GM18502 (cell line): Measurements from ENCODE around the gene GATB.

ENCODE experiments used
- ATAC-seq: cut with Tn5 transposase; IDR thresholded peaks from one replicate; pipeline ENCODE4 v1.9.1; 2021; ENCODE audit warnings: mild to moderate bottlenecking; ENCODE audit not compliant: unreplicated experiment, poor library complexity

GATB gene

DNA sequence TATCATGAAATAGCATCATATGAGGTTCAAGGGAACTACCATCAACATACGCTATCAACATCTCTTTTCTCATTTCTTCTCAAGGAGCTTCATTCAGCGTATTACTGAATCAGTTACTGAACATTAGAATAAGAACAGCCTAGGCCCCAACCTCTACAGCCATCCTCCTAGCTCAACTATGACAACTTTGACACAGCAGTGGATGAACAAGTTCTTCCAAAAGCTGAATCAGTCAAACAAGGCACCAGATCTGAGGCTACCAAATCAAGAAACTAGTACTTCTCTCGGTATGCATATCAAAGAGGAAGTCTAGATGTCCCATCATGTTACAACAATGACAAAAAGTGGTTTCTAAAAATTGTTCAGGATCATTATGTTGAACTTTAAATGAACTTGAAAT is 57.4 kb downstream of the GATB start:
- no peak for ATAC-seq

DNA sequence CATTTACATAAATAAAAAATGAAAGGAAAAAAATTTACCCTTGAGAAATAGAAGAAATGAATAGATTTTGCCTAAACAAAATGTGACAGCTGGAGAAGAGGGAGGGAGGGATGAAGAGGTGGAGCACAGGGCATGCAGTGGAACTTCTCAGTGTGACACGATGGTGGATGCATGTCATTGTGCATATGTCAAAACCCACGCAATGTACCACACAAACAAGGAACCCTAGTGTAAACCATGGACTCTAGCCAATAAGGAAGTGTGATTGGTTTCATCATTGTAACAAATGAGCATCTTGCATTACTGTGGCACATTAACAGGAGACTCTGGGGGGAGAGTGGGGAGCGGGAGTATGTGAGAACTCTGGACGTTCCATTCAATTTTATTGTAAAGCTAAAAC is 58.6 kb downstream of the GATB start:
- ATAC-seq: no peak

DNA sequence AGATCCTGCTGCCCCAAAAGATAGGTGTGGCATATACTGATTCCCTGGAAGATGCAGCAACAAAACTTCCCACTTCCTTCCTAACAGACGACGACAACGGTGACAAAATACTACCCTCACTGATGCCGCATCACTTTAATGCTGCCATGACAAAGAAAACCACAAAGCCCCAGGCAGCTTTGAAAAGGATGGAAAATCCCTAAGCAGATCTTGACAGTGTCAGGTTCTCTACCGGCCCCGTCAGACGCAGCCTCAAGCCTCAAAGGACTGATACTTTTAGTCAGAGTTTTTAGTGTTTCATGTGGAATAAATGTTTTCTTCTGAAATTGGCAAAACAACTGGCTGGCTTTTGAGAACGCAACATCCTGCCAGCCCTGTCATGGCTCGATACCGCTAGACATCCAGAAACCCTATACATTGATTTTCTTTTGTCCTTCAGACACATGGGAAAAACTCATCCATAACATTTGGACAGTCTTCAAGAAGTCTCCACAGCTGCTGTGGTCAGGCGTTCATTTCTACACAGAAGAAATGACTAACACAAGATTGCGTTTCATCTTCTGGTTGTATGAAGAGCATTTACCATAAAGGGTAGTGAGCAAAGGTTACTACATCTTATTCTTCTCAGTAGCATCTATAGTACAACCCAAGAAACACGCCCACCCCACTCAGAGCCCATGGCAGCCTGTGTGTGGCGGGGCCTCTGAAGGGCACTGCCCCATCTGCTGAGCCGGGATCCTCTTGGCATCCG is 60.1 kb downstream of the GATB start:
- ATAC-seq: no peak

DNA sequence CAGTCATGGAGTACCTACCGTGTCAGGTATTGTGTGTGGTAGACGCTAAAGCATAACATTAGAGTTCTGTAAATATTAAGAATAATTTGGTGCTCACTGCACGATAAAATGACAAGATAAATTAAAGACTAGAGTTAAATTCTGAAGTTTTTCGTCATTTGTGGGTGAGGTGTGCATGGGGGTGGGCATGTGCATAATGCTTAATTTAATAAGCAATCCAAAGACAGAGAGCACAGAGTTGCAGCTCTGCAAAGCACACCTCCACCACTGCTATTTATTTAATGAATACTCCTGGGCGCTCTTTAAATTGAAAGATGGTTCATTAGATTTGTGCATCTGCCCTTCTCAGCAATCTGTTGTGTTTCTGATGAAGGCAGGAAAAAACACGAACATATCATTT is 62.6 kb downstream of the GATB start:
- no peak for ATAC-seq

DNA sequence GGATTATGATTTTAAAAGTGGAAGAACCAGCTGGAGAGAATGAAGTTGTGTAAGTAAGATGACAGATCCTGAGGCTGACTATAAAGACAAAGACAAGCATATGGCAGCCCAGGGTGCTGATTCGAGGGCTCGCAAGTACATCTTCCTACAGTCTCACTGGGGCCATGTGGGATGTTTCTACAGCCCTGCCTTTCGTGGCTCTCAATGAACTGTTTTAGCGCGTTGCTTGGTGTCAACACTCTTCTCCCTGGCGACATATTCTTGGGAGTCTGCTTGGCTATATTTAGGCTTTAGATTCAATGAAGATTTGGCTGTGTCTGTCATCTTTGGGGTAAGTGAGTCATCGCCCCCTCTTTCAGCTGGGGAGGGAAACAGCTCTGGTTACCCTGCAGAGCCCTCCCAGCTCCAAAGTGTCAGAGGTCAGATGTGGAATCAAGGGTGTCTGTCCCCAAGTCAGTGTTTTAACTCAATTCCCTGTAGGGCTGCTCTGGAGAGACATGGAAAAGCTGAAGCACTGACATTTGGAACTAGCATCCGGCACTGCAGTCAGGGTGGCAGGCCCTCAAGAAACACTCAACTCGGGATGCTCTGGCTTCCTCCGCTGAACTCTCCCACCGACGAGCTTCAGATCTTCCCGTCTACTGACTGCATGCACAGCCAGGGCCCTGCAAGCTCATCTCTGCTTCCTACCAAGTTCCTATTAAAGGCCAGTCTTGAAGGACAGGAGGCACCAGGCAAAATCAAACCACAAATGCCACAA is 65.7 kb downstream of the GATB start:
- no peak for ATAC-seq

DNA sequence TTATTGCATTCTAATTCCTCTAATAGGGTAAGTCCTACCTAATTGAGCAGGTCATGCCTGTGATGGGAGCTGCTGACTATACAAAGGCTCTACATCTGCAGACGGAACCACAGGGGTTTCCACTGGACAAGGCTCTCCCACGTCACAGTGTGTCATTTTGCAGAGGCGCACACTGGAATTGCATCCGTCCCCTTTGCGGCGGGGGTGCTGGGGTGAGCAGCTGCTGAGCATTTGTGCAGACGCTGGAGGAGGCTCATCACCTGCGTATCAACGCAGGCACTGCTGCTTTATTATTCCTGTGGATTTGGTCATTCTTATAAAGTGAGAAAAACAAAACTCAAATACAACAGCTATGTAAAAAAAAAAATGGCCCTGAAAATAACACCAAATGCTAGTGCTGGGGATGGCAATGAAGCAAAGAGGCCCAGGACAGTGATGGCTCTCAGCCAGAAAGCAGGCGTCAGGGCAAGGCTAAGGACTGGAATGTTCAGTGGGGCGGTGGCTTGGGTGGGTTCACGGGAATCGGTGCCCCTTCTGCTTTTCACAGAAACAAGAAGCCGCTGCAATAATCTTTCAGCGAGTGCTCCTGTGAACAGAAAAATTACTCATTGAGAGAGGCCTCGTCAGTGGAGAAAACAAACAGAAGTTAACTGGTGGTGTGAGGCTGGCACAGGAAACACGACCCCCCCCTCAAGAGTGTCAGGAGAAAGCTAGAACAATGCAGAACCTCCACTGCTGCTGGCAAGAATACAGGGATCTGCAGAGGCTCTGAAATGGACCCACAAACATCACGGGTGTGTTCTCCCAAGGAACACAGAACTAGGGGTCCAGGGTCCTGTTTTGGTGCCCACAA is 67.8 kb downstream of the GATB start:
- no peak for ATAC-seq

DNA sequence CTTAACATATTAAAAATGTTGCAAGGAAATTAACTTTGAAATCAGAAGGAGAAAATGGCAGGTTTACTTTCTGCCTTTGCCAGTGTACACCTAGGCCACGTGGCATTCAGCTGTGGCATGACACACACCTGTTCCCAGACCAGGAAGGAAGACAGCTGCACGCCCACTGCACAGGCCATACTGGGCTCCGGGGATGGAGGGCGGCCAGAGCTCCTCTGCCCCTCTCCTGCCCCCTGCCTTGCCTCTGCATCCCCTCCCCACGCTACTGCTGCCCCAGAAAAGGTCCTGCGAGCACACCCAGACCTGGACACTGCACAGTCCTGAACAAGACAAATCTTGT is 68.4 kb downstream of the GATB start:
- ATAC-seq: no peak

DNA sequence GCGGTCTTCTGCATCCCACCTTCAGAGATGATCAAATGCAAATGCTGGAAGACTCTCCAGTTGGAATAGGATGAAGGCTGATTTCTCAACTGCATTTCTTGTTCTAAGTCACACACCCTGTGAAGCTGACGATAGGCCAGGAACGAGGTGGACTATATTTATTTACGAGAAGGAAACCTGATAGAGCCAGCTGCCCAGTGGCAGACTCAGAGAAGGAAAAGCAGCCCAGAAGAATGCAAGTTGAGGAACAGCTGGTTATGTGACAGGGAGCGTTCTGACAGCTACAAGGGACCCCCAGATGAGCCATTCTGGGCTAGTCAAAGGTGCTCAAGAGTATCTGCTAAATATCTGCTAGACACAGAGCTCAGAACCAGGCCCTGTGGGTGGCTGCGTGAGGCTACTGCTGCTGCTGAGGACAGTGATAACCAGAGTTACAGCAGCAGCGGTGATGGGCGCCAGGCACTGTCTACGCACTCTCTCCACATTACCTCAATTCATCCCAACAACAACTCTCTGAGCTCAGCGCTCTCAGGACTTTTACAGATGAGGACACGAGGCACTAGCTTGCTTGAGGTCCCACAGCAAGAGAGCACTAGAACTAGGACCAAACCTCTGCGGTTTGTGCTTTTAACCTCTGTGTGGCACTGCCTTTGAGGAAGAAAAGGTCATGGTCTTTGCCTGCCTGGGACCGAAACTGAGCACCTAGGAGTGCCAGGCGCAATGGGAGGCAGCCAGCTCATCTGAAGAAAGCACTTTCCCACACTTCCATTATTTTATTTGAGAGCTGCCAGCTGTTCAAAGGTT is 69.0 kb downstream of the GATB start:
- no peak for ATAC-seq

DNA sequence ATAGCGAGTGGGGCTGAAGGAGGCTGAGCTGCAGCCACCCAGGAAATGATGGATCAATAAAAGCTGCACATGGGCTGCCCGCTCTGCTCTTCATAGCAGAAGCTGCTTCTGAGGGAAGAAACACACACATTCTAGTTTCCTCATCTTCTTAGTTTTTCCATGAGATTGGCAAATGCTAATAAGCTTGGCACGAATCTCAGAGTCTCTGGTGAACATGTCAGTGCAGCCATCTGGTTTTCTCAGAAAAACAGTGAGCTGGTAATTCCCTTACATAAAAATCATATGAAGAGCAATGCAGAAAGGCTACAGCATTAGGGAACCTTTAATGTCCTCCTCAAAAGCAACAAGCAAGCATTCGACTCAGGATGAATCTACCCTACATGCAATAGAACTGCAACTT is 69.9 kb downstream of the GATB start:
- ATAC-seq: no peak

DNA sequence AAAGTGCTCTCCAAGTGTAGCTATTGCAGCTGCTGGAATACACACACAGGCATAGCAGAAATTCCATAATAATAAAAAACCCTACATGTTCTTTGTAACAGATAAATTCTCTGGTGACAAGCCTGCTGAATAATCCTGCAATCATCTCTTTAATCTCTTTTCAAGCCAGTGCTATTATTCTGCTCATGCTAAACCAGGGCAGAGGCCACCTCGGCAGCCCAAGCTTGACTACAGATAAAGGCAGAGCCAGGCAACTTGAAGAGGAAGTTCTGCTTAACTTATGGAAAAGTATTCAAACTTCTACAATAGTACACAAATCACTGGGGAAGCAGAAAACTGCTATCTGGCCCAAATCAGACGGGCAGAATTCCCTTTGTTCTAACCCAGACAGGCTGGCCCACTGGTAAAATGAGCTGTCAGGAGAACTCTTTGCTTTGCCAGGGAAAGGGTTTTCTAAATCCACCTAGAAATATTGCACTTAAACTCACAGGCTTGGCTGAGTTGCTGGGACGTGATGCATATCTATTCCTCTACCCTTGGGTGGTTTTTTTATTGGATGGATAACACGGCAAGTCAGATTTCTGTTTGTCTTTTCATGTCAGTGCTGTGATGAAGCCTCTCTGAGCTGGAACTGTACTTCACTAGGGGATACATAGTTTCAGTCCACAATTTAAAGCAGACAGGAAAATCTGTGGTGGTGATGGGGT is 70.5 kb downstream of the GATB start:
- ATAC-seq: no peak

DNA sequence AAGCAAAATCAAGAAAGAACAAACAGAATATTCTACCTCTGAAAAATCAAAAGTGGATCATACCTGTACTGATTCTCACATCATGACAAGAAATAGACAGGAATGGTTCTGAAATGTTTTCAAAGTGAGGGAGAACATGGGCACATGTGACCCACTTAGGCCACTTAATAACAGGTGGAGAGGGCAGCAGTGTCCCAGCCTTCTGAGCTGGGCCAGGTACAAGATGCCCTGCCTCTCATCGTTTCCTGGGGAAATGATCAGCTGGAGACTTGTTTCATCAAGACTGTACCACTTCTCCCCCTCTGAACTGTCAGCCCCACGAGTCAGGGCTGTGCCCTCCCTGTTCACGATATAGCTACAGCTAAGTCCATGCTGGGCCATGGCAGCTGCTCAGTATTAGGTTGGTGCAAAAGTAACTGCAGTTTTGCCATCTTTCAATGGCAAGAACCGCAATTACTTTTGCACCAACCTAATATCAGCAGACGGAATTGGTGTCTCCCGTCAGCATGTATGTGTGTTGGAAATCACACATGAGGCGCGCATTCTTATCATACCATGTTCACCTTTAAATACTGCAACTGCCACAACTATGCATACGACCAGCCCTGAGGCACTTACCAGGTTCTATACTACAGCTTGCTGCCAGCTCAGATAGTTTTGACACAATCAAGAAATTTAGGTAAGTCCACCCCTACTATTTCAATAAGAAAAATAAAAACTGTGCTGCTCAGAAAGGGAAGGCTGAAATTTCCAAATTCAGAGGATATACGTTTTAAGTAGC is 71.4 kb downstream of the GATB start:
- no peak for ATAC-seq

DNA sequence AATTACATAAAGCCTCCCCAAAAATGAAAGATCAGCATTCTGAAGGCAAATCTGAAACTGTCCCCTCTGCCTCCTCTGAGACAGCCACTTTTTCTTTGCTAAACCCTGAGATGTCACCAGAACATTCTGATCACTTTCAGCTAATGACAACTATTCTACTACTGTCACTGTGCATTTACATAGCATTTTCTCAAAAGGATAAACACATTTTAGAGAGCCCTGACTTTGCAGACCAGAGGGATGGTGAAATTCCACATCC is 72.1 kb downstream of the GATB start:
- ATAC-seq: no peak

DNA sequence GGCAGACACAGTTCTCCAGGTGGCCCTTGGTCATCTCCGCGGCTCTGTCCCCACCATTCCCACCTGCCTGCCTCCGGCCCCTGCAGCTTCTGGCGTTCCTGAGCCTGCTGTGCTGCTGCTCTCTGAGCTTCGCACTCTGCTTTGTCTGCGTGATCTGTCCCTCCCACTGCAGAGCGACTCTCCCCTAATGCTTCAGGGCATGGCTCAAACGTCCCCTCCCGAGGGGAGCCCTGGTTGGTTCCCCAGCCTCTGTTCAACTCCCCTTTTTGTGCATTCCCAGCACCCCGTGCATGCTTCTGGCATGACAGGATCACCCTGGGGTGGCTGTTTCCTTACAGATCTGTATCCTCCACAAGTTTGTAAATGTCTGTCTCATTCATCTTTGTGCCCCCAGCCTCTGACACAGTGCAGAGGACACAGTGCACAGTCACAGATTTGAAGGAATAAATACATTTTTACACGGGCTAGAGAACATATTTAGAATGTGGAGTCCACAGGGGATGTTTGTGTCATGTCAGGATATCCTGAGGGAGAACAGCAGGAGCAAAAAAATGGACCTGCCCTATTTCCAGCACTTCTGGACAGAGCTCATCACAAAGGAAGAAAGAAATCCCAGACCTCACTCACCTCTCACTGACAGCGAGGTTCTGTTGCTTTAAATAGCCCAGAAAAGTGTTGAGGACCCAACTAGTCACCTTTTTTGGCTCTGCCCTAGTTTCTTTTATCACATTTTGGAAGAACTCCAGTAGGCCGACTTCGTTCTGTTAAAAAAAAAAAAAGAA is 72.6 kb downstream of the GATB start:
- no peak for ATAC-seq

DNA sequence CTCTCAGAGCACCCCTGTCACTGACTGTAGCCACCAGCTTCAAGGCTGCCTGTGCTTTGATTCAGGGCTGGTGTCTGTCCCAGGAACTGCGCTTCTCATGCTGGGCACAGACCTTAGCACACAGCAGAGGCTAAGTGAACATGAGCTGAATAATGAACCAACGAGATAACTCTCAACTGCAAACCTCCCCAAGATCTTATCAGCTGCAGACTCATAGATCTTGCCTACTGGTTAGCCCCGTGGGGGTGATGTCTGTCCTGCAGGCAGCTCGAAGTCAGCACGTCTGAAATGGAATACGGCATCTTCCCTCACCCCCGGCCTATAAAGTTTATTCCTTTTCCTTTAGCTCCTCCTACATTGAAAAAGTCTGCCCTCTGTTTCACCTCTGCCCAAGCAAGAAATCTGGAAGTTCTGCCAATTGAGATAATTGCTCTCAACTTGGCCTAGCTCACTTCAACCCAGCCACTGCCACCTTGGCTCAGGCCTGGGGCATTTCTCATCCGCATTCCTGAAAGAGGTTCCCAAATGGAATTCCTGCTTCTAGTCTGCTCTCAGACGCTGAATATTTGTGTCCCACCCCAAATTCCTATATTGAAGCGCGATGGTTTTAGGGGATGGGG is 73.7 kb downstream of the GATB start:
- no peak for ATAC-seq

DNA sequence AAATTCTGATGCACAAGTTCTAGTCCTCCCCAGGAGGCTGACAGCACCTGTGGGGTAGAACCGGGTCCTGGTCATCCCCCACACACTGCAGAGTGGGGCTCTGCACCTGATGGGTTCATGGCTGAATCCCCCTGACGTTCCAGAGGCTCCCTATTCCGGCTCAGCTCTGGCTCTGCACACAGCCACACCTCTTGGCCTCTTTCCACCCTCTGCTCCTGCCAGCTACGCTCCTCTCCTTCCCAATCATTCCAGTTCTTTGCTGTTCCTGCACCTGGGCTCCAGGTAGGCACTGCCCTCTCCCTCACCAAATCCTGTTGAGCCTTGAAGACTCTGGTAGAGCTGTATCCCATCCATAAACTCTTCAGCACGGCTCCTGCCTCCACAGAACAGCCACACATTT is 75.5 kb downstream of the GATB start:
- ATAC-seq: no peak

DNA sequence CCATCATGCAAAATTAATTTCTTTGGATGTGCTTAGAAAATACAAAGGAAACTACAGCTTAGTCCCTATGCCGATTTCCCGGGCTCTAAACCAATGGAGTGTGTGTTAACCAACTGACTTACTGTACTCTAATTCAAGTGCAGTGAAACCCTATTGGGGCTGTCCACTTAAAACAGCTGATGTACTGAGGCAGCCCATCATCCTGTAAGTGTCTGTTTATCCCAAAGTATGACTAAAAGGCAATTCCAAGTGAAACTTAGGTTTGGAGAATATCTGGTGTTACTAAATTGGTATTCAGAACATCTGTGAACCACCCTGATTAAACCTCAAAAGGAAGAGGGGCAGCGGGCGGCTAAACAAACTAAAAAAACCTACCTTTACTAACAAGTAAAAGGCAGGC is 79.7 kb downstream of the GATB start:
- no peak for ATAC-seq

DNA sequence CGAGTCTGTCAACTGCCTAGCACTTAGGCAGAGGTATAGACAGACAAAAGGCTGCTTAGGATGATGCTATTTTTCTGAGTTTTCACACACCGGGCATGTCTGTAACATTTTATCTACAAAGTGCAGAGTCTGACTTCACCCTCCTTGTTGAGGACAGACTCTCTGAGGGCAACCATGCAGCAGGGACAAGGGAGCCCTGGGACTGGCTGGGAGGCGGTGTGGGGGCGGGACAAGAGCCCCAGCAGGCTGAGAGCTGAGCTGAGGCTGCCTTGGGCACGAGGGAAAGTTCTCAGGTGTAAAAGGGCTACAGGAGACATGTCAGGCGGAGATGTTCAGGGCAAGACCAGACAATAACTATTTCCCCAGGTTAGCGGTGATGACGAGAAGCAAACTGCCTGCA is 81.6 kb downstream of the GATB start:
- ATAC-seq: no peak
